ENCODE results near the gene ARTN.

Gene ARTN

GRCh38 chr1:43925846-43926245, 7.8 kb upstream of the ARTN start:
- no peak for DNase-seq (ENCODE audit: low spot score)

- peak; percentile 37 for DNase-seq (ENCODE audit: low spot score)
Observed at GRCh38 chr1:43930168-43930948, 3.2 kb upstream of the ARTN start.

GRCh38 chr1:43930949-43931275, 2.7 kb upstream of the ARTN start:
- no peak for DNase-seq (ENCODE audit: low spot score)

GRCh38 chr1:43931711-43932660, 1.6 kb upstream of the ARTN start:
- no peak for DNase-seq (ENCODE audit: low spot score)

GRCh38 chr1:43932786-43933385, 715 bp upstream of the ARTN start:
- DNase-seq (ENCODE audit: low spot score): peak; percentile 36

- DNase-seq (ENCODE audit: low spot score): peak; percentile 71
Observed at GRCh38 chr1:43934101-43934985, 742 bp downstream of the ARTN start.

GRCh38 chr1:43934986-43935324, 1.4 kb downstream of the ARTN start:
- no peak for DNase-seq (ENCODE audit: low spot score)

- peak; percentile 87 for DNase-seq (ENCODE audit: low spot score)
Observed at GRCh38 chr1:43935711-43936427, 2.3 kb downstream of the ARTN start.

GRCh38 chr1:43936431-43937151, 3.0 kb downstream of the ARTN start:
- DNase-seq (ENCODE audit: low spot score): peak; percentile 53

GRCh38 chr1:43937179-43937865, 3.7 kb downstream of the ARTN start:
- DNase-seq (ENCODE audit: low spot score): no peak

- DNase-seq (ENCODE audit: low spot score): no peak
Observed at GRCh38 chr1:43938383-43938782, 4.8 kb downstream of the ARTN start.

GRCh38 chr1:43938892-43939587, 5.4 kb downstream of the ARTN start:
- DNase-seq (ENCODE audit: low spot score): no peak

- no peak for DNase-seq (ENCODE audit: low spot score)
Observed at GRCh38 chr1:43942411-43942810, 8.8 kb downstream of the ARTN start.

- DNase-seq (ENCODE audit: low spot score): no peak
Observed at GRCh38 chr1:43944860-43945259, 11.3 kb downstream of the ARTN start.

- DNase-seq (ENCODE audit: low spot score): no peak
Observed at GRCh38 chr1:43945674-43946235, 12.2 kb downstream of the ARTN start.

- DNase-seq (ENCODE audit: low spot score): peak; percentile 92
Observed at GRCh38 chr1:43946236-43947060, 12.8 kb downstream of the ARTN start, which contains the start of gene IPO13. TSS of gene IPO13 (plus strand) at chr1:43946950. CDS start at chr1:43947601, 651 bp downstream.

GRCh38 chr1:43947061-43947873, 13.7 kb downstream of the ARTN start:
- no peak for DNase-seq (ENCODE audit: low spot score)
